Measurements from ENCODE around the gene PRDM8.

PRDM8 gene

DNA sequence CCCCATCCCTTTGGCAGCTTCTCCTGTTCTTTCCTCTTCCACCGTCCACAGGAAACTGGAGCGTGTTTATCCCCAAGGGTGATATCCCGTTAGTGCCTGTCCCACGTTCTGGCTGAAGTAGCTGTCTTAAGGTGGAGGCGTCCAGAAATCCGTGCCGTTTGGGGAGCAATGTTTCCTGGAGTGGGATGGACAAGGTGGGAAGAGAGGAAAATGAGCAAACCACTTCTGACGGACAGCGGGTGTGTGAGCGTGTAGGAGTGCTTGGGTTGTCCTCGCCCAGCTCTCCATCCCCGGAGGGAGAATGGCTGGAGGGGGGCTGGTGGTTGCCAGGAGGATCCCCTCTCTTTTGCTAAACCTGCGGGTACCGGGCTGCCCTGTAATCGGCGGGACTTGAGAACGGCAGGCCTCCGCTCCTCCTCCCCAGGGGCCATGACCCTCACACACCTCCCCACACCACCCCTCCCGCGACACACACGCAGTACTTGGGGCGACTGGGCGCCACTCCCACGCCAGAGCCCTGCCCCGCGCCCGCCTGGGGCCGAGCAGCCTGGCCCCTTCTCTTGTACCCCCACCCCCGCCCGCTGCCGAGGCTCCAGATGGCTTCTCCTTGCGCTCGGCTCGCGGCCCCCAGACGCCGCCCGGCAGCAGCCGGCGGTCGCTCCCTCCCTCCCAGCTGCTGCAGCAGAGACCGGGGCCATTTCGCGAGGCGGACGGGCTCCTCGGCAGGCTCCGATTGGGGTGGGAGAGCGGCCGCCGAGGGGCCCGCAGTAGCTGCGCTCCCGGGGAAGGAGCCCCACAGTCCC lies 13.9 kb upstream of the PRDM8 start:
- DNase-seq (ENCODE audit: low read depth in 2 of 2, low spot score in 1 of 2) = peak in 1 of 2 donors; percentile 35

DNA sequence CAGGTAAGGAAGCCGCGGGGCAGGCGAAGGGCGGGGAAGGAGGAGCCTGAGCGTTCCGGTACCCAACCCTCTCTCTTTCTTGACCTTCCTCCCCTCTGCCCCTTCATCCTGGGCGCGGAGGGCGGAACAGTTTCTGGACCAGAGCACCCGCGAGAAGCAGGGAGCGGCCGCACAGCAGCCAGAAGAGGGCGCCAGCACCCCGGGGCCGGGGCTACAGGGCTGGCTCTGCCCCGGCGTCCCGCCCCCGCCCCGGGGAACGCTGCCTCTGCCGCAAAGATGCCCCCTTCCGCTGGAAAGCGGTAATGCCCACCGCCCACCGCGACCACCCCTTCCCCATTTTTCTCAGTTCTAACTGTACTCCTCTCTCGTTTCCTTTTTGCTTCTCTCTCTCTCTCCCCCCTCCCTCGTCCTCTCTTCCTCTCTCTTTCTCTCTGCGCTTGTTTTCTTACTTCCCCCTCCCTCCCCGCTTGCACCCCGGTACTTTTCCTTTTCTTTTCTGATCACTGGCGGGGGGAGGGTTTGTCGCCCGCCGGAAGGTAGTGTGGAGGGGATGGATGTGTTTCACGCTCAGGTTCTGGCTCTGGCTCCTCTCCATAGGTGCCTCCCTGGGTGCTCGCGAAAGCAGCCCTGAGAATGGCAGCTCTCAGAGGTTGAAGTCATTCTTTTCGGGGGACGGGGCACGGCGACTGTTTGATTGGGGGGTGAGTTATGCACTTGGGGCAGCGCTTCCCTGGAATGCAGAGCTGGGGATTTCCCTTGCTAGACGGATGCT lies 13.1 kb upstream of the PRDM8 start:
- DNase-seq (ENCODE audit: low read depth in 2 of 2, low spot score in 1 of 2) = peak; percentile 83 to 87

DNA sequence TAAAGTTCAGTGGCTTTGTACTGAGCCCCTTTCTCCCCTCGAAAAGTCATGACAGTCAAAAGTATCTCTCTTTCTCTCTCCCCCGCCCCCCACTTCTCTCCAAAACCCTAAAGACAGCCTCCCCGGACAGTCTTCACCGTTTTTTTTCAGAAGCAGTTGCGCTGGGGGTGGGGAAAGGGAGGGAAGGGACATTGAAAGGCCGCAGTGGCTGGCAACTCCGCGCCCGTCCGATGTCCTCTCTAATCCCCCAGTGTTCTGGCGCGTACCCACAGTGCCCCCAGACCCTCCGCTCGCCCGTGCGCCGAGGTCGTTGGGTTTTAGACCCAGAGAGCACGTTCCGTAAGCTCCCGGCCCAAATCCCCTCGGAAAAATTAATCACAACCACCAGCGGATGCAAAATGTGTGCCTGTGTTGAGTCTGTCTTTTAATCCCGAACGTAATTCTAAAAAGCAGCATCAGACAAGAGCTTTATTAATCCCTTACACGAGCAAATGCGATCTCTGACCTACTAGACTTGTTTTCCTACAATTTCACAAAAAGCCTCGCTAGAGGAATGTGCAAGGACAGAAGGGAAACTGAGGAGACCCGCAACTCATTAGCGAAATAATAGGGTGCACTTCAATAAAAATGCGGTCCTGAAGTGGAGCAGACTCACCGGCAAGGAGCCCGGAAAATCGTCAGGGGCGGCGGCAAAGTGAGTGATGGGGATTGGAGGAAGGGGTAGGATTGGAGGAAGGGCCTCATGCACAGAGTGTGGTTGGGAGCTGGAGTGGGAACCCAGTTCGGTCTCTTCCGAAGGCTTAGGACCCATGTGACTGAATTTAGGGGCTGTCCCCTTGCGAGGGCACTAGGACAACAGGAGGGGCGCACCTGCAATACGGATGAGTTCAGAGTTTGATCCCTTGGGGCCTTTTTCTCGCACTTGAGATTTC lies 12.2 kb upstream of the PRDM8 start:
- no peak for DNase-seq (ENCODE audit: low read depth in 2 of 2, low spot score in 1 of 2)

DNA sequence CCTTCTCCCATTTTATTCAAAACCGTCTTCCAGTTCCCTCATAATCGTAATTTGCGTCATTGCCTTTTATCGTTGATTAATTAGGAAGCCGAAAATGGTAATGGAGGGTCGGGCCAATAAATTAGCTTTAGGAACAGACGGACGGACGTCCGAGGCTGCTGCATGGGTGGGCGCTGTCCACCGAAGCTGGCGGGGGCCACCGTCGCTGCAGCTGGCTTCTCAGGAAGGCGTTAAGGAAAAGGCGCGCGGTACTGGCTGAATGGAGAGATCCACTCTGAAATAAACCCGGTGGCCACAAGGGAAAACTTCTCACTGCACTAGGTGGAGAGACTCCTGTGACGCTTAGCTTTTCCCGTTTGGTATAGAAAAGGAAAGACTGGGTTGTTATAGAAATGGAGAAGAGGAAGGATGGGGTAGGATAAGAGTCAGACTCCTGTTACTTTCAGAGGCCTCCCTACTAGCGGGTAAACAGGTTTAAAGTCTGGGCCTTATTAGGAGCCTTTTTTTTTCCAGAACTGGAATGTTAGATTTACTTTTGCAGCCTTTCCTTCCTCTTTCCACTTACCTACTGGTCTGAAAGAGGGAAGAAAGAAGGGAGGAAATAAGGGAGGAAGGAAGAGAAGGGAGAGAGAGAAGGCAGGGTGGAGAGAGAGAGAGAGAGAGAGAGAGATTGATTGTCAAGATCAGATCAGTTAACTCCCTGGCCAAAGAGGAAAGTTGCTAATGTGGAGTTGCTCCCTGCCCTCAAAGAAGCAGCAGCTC lies 11.3 kb upstream of the PRDM8 start:
- no peak for DNase-seq (ENCODE audit: low read depth in 2 of 2, low spot score in 1 of 2)

DNA sequence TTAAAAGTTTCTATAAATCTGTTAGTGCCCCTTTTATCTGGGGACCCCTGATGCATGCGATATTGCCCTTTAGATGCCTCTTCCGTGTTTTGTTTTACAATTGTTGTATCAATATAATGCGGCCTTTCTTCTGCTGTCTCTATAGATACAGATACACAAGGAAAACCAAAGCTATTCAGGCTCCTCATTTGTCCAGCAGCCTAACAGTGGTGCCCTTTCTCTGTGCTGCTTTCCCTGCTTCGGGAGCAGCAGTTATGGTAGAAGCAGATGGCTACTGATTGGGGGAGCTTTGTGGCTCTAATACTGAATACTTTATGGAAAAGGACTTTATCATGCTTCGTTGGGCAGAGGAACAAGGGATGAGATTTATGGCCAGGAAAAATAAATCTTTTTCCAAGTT lies 10.6 kb upstream of the PRDM8 start:
- DNase-seq (ENCODE audit: low read depth in 2 of 2, low spot score in 1 of 2) = no peak

- DNase-seq (ENCODE audit: low read depth in 2 of 2, low spot score in 1 of 2) = no peak
Observed at GRCh38 chr4:80187677-80188076, 9.6 kb upstream of the PRDM8 start.

DNA sequence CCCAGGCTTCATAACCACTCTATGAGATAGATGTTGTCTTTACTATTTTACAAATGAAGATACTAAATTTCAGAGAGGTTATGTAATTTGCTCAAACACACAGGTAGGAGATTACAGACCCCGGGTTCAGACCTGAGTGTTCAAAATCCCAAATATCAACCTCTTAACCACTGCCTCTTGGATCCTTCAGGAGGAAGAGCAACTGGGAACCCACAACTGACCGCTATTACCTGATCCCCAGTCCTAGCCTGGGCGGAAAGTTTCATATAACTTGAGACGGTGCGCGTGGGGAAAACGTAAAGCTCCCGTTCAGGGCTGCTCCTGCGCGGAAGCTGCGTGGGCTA lies 8.9 kb upstream of the PRDM8 start:
- no peak for DNase-seq (ENCODE audit: low read depth in 2 of 2, low spot score in 1 of 2)

GRCh38 chr4:80188801-80189458 lies 8.4 kb upstream of the PRDM8 start:
- DNase-seq (ENCODE audit: low read depth in 2 of 2, low spot score in 1 of 2) = no peak

- DNase-seq (ENCODE audit: low read depth in 2 of 2, low spot score in 1 of 2) = no peak
Observed at GRCh38 chr4:80189581-80189955, 7.7 kb upstream of the PRDM8 start.

GRCh38 chr4:80189956-80190677 lies 7.2 kb upstream of the PRDM8 start:
- no peak for DNase-seq (ENCODE audit: low read depth in 2 of 2, low spot score in 1 of 2)

DNA sequence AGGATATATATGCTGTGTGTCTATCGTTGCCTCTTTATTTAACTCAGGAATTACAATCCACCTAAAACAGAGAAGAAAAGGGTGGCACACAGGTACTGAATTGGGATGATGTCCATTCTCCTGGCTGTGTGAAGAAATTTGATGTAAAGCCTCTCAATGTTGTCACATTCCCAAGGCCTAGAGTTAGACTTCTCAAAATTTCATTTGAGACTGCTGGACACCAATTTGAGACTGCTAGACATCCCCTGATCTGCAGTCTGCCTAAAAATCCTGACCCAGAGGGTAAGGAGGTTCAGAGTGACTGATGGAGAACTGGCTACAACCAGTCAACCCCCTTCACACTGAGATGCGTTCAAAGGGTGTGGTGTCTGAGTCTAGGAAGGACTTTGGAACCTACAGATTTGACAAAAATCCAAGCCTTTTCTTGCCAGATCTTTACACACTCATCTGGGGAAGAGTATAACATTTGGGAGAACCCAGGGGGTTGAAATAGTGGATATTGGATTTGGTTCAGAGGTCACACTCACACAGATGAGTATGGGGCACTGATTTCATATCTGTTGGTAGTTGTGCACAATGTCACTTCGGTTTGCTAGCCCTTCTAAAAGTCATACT lies 4.9 kb upstream of the PRDM8 start:
- no peak for DNase-seq (ENCODE audit: low read depth in 2 of 2, low spot score in 1 of 2)

DNA sequence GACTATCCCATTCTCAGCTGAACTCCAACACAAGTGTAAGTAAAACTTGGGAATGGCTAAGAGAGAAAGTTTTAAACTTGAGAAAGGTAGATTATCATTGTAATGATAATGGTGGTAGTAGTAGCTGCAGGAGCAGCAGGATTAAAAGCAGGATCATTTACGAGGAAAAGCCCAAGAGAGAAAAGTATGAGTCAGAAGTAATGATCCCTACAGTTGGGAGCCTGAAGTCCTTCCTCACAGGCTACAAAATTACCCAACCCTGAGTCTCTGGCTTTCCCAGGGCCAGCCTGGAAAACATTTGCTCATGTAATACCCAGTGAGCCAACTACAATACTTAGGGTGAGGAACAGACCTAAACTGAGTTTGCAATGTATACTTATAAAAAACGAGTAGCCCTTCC lies 4.4 kb upstream of the PRDM8 start:
- DNase-seq (ENCODE audit: low read depth in 2 of 2, low spot score in 1 of 2) = no peak

GRCh38 chr4:80195441-80196140 lies 1.7 kb upstream of the PRDM8 start:
- DNase-seq (ENCODE audit: low read depth in 2 of 2, low spot score in 1 of 2) = no peak

GRCh38 chr4:80196259-80196921 lies 913 bp upstream of the PRDM8 start:
- no peak for DNase-seq (ENCODE audit: low read depth in 2 of 2, low spot score in 1 of 2)

DNA sequence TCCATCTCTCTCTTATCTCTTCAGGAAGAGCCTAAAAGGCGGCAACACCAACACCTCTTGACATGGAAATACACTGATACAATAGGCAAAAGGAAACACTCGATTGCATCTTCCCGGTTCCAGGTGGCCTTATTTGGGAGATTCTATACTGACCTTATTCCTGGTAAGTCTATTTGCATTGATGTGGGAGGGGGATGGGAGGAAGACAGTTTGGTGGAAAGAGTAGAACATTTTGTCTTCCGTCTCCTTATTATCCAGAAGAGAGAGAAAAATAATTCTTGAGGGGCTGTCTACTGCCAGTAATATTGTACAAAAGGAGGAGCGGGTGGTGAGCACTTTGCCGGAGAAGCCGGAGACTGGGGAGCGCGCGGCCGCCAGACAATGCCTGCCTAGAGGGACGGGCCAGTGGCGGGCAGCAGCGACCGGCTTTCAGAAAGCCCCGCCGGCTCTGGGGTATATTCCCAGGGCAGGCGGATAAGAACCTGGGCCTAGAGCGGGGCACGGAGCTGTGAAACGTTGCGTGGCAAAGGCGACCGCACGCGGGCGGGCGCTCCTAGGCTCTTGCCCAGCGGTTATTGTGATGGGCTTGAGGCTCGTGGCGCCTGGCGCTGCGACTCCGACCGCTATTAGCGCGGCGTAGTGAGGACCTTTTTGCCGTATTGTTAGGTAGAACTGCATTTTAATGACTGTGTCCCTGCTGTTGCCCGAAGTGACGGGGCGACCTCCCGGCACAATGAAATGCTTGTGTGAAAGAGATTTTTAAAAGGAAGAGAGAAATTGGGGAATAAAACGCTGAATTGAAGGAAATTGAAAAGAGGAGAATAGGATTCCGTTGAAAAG lies 518 bp downstream of the PRDM8 start:
- DNase-seq (ENCODE audit: low read depth in 2 of 2, low spot score in 1 of 2) = no peak

- no peak for DNase-seq (ENCODE audit: low read depth in 2 of 2, low spot score in 1 of 2)
Observed at GRCh38 chr4:80198441-80198837, 1.1 kb downstream of the PRDM8 start.

- DNase-seq (ENCODE audit: low read depth in 2 of 2, low spot score in 1 of 2) = no peak
Observed at GRCh38 chr4:80199004-80199560, 1.8 kb downstream of the PRDM8 start.

Measured in stimulated activated CD8-positive, alpha-beta memory T cell treated with anti-CD3 and anti-CD28 coated beads, Interleukin-4, amount 100 ng/mL, for 4 hours (primary cell).